Hepatocyte (in vitro differentiated cells): Measurements from ENCODE around the gene NUP214.

Source experiments
- EZH2 ChIP-seq: fragments of 200-600 bp; sonication (generic); IDR thresholded peaks from 2 replicates; pipeline ENCODE4 v1.6.1; 2016; ENCODE audit warnings: antibody characterized with exemption, mild to moderate bottlenecking, borderline replicate concordance
- TF ChIP-seq, protein P1 (sequence below): fragments of 200-600 bp; sonication (generic); IDR thresholded peaks from 2 replicates; pipeline ENCODE4 v1.5.1; 2016; ENCODE audit warnings: antibody characterized with exemption, mild to moderate bottlenecking; ENCODE audit not compliant: poor library complexity

- no peak for TF ChIP-seq EZH2
- TF ChIP-seq, protein P1, sequence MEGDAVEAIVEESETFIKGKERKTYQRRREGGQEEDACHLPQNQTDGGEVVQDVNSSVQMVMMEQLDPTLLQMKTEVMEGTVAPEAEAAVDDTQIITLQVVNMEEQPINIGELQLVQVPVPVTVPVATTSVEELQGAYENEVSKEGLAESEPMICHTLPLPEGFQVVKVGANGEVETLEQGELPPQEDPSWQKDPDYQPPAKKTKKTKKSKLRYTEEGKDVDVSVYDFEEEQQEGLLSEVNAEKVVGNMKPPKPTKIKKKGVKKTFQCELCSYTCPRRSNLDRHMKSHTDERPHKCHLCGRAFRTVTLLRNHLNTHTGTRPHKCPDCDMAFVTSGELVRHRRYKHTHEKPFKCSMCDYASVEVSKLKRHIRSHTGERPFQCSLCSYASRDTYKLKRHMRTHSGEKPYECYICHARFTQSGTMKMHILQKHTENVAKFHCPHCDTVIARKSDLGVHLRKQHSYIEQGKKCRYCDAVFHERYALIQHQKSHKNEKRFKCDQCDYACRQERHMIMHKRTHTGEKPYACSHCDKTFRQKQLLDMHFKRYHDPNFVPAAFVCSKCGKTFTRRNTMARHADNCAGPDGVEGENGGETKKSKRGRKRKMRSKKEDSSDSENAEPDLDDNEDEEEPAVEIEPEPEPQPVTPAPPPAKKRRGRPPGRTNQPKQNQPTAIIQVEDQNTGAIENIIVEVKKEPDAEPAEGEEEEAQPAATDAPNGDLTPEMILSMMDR = no peak
Observed at GRCh38 chr9:131279863-131280570, 154.6 kb downstream of the NUP214 start.
